ENCODE data around the gene ZNF37A.
"Not testable (repeated sequence)": the region's sequence is repeated elsewhere in the genome, so short reads cannot be mapped to it uniquely, and the experiment has no call there.

The ZNF37A gene

DNA sequence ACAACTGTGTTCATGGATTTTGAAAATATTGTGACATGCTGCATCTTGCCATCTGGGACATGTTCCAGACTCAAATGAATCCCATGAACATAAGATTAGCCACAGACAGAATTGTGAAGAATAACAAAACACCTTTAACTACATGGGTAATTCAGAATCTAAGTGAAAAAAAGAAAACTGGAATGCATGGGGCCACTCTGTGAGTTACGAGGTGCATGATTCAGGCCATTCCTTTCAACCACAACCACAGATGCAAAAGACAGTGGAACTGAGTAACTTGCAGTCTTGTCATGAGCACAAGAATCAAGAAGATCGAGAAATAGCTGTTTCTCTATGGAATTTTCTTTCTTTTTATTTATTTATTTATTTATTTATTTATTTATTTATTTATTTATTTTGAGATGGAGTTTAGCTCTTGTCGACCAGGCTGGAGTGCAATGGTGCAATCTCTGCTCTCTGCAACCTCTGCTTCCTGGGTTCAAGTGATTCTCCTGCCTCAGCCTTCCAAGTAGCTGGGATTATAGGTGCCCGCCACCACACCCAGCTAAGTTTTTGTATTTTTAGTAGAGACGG lies 56.8 kb downstream of the ZNF37A start:
- not testable (repeated sequence) for DNase-seq

DNA sequence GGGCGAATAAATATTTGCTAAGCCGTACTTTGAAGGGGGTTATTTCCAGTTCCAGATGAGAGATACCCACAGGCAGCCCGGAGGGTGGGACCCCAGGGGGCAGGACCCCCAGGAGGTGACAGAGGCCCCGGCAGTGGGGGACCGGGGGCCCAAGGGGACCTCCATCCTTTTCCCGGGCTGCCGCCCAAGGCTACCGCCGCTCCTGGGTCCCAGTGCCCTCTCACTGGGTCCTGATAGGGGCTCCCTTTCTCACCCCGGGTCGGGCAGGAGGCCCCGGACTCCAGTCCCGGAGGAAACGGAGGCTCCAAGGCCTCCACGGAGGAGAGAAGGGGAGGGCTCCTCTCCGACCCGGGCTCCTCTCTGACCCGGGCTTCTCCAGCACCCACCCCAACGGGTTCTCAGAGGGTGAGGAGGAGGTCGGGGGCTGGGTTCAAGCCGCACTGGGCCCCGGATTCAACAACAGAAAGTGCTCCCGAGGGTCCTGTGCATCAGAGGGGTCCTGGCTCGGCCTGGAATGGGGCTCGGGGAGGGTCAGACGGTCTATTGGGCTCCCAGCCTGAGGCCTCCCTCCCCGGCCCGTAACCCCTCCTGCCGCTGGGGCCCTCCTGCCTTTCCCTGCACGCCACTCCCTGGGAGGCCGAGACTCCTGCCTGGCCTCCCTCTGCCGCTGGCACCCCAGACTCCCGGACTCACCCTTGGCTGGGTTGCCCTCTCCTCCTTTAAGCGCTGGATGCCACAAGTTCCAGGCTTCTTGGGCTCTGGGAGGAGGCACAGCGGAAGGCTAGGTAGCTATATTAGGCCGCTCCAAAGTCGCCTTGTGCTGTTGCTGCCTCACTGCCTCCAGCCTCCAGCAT lies 62.5 kb downstream of the ZNF37A start:
- no peak for DNase-seq

DNA sequence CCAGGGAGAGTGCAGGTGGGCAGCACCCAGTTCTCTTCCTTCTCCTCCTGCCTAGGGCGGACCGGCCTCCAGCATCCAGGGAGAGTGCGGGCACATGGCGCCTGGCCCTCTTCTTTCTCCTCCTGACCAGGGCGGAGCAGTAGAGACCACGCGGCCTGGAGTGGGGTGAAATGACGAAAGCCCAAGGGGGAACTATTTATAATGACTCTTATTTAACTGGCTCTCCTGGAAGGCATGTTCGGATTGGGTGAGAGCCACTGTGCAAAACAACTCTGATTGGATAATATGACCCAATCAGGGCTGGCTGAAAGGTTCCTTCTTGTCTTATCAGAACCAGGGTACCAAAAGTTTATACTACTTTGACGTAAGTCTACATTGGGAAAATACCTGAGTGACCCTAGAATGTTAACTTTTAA lies 63.1 kb downstream of the ZNF37A start:
- DNase-seq: no peak

DNA sequence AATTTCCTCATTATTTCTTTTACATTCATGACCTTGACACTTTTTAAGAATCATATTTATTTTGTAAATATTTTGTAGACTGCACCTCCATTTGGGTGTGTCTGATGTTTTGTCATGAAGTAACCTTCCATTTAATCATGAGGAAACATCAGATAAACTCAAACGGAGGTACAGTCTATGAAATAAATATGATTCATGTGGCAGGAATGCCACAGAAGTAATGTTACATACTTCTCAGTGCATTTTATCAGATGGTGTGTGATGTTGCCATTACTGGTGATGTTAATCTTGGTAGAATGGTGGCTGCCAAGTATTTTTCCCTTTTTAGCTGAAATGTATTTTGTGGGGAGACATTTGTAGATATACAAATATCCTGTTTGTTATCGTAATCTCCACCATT lies 64.9 kb downstream of the ZNF37A start:
- no peak for DNase-seq

DNA sequence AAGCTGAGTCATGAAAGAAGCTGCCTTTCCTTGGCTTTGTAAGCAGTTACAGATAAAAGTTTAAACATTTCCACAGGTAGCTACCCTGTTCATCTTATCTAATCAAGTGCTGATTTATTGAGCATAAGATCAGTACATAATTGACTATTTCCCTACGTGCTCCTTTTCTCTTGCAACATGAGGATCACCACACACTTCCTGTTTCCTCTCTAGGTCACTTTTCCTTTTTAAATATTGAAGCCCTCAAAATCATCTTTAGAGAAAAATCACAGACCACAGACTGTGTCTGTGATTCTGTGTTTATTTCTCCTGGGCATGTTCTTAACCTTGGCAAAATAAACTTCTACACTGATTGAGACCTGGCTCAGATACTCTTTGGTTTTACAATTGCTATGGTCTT lies 69.5 kb downstream of the ZNF37A start:
- no peak for DNase-seq

DNA sequence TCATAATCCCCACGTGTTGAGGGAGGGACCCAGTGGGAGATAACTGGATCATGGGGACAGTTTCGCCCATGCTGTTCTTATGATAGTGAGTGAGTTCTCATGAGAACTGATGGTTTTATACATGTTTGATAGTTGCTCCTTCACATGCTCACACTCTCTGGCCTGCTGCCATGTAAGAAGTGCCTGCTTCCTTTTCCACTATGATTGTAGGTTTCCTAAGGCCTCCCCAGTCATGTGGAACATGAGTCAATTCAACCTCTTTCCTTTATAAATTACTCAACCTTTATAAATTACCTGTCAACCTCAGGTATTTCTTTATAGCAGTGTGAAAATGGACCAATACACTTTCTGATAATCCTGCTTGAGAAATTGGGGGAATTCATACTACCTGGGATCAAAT lies 80.2 kb downstream of the ZNF37A start:
- DNase-seq: no peak

DNA sequence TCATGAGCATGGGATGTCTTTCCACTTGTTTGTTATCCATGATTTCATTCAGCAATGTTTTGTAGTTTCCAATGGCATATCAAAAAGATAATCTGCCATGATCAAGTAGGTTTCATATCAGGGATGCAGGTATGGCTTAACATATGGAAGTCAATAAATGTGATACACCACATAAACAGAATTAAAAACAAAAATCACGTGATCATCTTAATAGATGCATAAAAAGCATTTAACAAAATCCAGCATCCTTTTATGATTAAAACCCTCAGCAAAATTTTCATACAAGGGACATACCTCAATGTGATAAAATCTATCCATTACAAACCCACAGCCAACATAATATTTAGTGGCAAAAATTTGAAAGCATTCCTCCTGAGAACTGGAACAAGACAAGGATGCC lies 90.3 kb downstream of the ZNF37A start:
- no peak for DNase-seq

Data from activated CD4-positive, alpha-beta T cell treated with anti-CD3 and anti-CD28 coated beads, Interleukin-2, amount 50 U/mL, for 1 hour (primary cell).